ENCODE data around the gene SCARF2. TPM values are rescaled to one million over a fixed set of nuclear protein-coding genes. Genes with fewer than 3 reads are reported as not detected.
A peak's percentile ranks its signal among the peaks of the same experiment; 100 is the strongest.
"Not testable (repeated sequence)": the region's sequence is repeated elsewhere in the genome, so short reads cannot be mapped to it uniquely, and the experiment has no call there.

SCARF2 gene
- total RNA-seq, 1 donor from 2014 or later, result 6.5 TPM

DNA sequence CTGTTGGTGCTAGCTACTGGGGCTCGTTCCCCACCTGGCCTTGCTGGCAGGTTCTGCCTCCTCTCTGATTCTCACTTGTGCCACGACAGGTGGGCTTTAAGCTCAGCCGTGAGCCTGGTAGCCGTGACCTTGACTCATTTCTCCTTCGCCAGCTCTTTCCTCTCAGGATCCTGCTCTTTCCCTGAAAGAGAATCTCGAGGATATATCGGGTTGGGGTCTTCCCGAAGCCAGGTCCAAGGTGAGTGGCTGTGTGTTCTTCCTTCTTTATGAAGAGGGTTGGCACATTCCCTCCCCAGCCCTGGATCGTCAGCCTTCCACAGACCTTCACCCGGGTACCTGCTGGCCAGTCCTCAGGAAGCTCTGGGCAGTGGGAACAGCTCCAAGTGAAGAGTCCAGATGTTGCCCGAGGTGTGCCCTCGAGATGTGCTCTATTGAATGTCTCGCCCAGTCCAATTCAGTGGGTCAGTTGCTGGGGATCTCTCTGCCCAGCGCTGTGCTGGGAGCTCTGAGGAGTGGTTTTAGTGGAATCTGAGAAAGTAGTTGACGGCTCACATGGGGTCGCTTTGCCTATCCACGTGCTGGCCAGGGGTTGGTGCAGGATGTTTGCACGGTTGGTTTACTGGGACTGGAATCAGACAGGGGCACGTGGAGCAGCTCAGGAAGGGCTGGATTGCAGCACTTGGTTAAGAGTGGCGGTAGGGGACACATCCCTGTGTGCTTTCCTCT lies 42.3 kb downstream of the SCARF2 start:
- peak in 1 of 2 donors; percentile 24 for DNase-seq (ENCODE audit: low read depth in 2 of 2)

GRCh38 chr22:20393705-20394476 lies 43.7 kb downstream of the SCARF2 start, which contains the start of gene ZNF74:
Gene ZNF74, plus strand, starts transcription at chr22:20394151. Its CDS starts 478 bp downstream, at chr22:20394629.
- peak; percentile 90 to 92 for DNase-seq (ENCODE audit: low read depth in 2 of 2)

DNA sequence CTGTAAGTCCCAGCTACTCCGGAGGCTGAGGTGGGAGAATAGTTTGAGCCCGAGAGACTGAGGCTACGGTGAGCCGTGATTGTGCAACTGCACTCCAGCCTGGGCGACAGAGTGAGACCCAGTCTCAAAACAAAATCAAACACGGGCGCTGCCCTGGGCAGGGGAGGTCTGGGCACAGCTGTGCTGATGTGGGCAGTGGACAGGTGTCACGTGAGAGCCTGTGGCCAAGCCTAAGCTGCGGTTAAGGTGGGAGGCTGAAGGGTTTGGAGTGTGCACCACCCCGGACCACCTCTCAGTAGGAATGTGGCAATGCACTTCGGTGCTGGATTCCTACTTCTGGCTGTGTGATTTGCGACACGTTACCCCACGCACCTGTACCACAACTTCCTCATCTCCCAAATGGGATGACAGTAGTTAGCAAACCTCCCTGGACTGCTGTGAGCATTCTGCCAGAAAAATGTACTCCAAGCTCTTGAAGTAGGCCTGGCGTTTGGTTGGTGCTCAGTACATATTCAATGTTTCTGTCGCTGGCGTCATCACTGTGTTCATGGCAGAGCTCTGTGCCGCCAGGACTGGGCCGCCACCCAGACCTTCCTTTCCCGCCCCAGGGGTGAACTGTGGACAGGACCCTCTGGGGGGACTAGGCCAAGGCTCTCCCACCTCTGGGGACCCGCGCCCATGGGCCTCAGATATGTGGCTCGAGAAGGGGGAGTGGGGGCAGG lies 44.5 kb downstream of the SCARF2 start:
- DNase-seq (ENCODE audit: low read depth in 2 of 2), result no peak

DNA sequence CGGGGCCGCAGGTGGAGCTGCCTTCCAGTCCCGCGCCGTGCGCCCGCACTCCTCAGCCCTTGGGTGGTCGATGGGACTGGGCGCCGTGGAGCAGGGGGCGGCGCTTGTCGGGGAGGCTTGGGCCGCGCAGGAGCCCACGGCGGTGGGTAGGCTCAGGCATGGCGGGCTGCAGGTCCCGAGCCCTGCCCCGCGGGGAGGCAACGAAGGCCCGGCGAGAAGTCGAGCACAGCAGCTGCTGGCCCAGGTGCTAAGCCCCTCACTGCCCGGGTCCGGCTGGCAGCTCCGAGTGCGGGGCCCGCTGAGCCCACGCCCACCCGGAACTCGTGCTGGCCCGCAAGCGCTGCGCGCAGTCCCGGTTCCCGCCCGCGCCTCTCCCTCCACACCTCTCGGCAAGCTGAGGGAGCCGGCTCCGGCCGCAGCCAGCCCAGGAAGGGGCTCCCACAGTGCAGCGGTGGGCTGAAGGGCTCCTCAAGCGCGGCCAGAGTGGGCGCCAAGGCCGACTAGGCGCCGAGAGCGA lies 45.2 kb downstream of the SCARF2 start:
- DNase-seq (ENCODE audit: low read depth in 2 of 2), result not testable (repeated sequence)

- DNase-seq (ENCODE audit: low read depth in 2 of 2), result no peak
These were observed 46.4 kb downstream of the SCARF2 start for GRCh38 chr22:20391222-20391621.

DNA sequence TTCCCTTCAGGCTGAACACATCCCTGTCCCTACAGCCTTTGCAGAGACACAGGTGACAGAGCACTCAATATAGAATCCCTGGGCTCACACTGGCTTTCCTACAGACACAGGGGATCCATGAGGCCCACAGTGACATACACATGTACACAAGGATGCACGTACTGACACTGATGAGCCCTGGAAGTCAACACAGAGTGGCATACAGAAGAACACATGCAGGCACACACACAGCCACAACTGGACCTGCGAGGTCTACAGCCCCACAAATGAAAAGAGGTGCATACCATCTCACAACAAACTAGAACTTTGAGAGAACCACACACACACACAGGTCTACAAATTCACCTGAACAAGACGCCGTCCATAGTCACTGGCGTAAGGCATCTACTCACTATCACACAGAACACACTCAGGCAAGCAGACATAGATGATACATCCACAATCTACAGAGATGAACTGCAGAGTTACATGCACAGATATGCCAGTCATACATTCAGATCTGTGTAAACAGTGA lies 47.2 kb downstream of the SCARF2 start:
- no peak for DNase-seq (ENCODE audit: low read depth in 2 of 2)

GRCh38 chr22:20389288-20389687 lies 48.3 kb downstream of the SCARF2 start:
- no peak for DNase-seq (ENCODE audit: low read depth in 2 of 2)

- no peak for DNase-seq (ENCODE audit: low read depth in 2 of 2)
These were observed 49.4 kb downstream of the SCARF2 start for GRCh38 chr22:20388200-20388599.

DNA sequence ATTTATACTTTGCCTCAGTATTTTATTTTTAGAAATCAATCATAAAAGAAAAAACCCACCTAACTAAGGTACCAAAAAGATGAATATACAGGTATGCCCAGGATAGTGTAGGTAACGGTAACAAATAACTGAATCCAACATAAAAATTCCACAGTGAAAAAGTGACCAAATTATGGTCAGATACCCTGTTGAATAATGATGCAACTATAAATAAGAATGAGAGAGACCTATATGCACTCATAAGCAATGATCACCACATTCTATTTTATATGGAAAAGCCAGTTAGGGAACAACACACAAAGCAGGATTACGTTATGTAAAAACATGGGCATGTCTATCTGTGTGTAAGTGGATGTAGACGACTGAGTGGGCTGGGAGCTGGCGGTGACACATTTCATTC lies 50.7 kb downstream of the SCARF2 start:
- no peak for DNase-seq (ENCODE audit: low read depth in 2 of 2)

GRCh38 chr22:20386336-20386735 lies 51.3 kb downstream of the SCARF2 start:
- no peak for DNase-seq (ENCODE audit: low read depth in 2 of 2)

GRCh38 chr22:20384865-20385264 lies 52.8 kb downstream of the SCARF2 start:
- no peak for DNase-seq (ENCODE audit: low read depth in 2 of 2)

GRCh38 chr22:20384171-20384570 lies 53.5 kb downstream of the SCARF2 start:
- no peak for DNase-seq (ENCODE audit: low read depth in 2 of 2)

- no peak for DNase-seq (ENCODE audit: low read depth in 2 of 2)
These were observed 54.1 kb downstream of the SCARF2 start for GRCh38 chr22:20383538-20383937.

DNA sequence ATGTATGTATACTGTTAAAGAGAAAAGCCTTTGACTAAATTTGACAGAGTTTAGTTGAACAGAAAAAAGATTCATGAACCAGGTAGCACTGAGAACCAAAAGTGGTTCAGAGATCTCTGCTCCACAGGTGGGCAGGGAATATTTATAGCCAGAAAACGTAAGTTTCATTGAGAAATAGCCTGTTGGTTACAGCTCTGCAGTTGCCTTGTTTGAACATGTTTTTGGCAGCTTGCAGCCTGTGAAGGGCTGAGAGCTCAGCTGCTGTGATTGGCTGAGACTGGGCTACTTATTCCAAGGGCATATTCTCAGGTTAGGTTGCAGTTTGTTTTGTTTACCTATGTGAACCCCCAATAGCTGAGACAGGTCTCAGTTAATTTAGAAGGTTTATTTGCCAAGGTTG lies 57.1 kb downstream of the SCARF2 start:
- DNase-seq (ENCODE audit: low read depth in 2 of 2), result no peak

DNA sequence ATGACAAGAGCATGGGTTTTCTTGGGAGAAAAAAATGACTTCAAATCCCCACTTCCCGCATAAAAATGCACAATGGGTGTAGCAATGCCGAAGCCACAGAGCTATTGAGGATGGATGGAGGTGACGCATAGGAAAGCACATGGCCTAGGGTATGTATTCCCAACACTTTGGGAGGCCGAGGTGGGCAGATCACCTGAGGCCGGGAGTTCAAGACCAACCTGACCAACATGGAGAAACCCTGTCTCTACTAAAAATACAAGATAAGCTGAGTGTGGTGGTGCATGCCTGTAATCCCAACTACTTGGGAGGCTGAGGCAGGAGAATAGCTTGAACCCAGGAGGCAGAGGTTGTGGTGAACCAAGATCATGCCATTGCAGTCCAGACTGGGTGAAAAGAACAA lies 58.9 kb downstream of the SCARF2 start:
- DNase-seq (ENCODE audit: low read depth in 2 of 2), result not testable (repeated sequence)

DNA sequence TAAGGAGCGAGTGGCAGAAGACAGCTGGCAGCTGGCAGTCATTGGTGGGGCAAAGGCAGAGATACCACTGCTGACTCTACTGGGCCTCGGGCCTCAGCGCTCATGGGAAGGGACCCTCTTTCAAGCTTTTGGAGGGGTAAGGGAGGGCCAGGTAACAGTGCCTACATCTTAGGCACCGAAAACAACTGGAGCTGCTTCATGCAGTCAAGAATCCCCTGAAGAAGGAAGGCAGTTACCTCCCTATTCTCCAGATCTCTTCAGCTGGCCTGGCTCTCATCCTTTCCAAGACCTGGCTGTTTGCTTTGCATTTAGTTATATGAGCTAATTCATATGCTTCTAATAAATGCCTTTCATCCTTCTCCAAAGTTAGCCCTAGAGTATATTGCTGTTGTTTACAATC lies 59.5 kb downstream of the SCARF2 start:
- DNase-seq (ENCODE audit: low read depth in 2 of 2), result no peak

- DNase-seq (ENCODE audit: low read depth in 2 of 2), result not testable (repeated sequence)
These were observed 60.6 kb downstream of the SCARF2 start for GRCh38 chr22:20376983-20377382.

DNA sequence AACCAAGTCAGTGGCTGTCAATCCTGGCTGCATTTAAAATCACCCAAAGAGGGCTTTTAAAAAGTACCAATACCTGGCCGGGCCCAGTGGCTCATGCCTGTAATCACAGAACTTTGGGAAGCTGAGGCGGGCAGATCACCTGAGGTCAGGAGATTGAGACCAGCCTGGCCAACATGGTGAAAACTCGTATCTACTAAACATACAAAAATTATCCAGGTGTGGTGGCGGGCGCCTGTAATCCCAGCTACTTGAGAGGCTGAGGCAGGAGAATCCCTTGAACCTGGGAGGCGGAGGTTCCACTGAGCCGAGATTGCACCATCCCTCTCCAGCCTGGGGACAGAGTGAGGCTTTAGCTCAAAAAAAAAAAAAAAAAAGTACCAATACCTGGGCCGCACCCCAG lies 61.3 kb downstream of the SCARF2 start:
- not testable (repeated sequence) for DNase-seq (ENCODE audit: low read depth in 2 of 2)

All from lung microvascular endothelial cell (primary cell).